Uterus (tissue), 4 donors: ENCODE measurements around the gene PLD1. TPM values are rescaled to one million over a fixed set of nuclear protein-coding genes. Genes with fewer than 3 reads are reported as not detected.

Experiments used
- DNase-seq, 2 donors: peaks; one replicate each; pipeline ENCODE4 v3.0.0-alpha.2; 2019 to 2020
- H3K27ac ChIP-seq, 2 donors: fragments of 200-600 bp; sonication (generic); 1 replicate in 1 of 2; 2 replicates in 1 of 2; pipeline ENCODE4 v1.5.1; 2016 to 2018
- H3K27me3 ChIP-seq, 2 donors: fragments of 200-600 bp; sonication (generic); one replicate each; pipeline ENCODE4 v1.5.1; 2018 to 2019; ENCODE audit warnings: control low read depth in 1 of 2
- H3K36me3 ChIP-seq, 2 donors: fragments of 200-600 bp; sonication (generic); one replicate each; pipeline ENCODE4 v1.5.1; 2019; ENCODE audit warnings: control low read depth in 1 of 2
- H3K4me1 ChIP-seq, 2 donors: fragments of 200-600 bp; sonication (generic); one replicate each; pipeline ENCODE4 v1.5.1; 2018 to 2019; ENCODE audit warnings: control low read depth in 1 of 2
- H3K4me3 ChIP-seq, 2 donors: fragments of 200-600 bp; sonication (generic); 1 replicate in 1 of 2; 2 replicates in 1 of 2; pipeline ENCODE4 v1.5.1; 2018 to 2019; ENCODE audit warnings: mild to moderate bottlenecking in 1 of 2
- H3K9me3 ChIP-seq, 2 donors: fragments of 200-600 bp; sonication (generic); one replicate each; pipeline ENCODE4 v1.5.1; 2019; ENCODE audit warnings: control low read depth in 1 of 2
- POLR2A ChIP-seq, 2 donors: fragments of 450-650 bp; IDR thresholded peaks; one replicate each; pipeline ENCODE4 v1.6.1; 2016; ENCODE audit warnings: antibody characterized with exemption in 2 of 2, mild to moderate bottlenecking in 1 of 2, moderate library complexity in 1 of 2
- intact Hi-C: fragments of 100-400 bp; cut with DNase I; formaldehyde crosslinking; loops from one replicate; pipeline ENCODE4 v1.15.1; 2023; ENCODE audit warnings: low total_unique reads
- total RNA-seq, 4 donors: library from RNA; depleted of rRNA in 3 of 4; stranded (reverse); fragments of >200 nt in 3 of 4; gene quantifications; one replicate each; pipeline versions ENCODE4 v1.1.0 to v1.2.4, GENCODE V29; 2014 to 2023
- TF ChIP-seq, protein P1 (sequence below), 4 experiments: fragments of 200-600 bp in 2 of 4; fragments of 450-650 bp in 2 of 4; sonication (generic) in 2 of 4; IDR thresholded peaks; one replicate each; pipeline ENCODE4 v1.5.1; 2016 to 2019; ENCODE audit warnings: antibody characterized with exemption in 4 of 4, mild to moderate bottlenecking in 2 of 4, moderate library complexity in 1 of 4
- donor health status: DM: yes; HTN: yes; CAD: no.

Gene PLD1
- total RNA-seq, 4 donors from 2014 or later, result 15.6 to 94.8 (median 30.8) TPM

DNA sequence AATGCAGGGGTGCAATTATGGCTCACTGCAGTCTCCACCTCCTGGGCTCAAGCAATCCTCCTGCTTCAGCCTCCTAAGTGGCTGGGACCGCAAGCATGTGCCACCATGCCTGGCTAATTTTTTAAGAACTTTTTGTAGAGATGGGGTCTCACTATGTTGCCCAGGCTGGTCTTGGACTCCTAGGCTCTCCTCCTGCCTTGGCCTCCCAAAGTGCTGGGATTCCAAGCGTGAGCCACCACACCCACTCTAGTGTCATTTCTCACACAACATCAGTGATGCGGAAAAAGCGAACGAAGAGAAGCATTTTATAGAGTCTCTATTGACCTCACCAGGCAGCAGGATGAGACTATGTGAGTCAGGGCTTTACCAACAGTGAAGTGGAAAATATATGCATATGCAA lies 137.7 kb downstream of the PLD1 start:
- H3K27ac ChIP-seq, result no peak overlapping the region
- H3K4me1 ChIP-seq, result no peaks in the 10 kb centered on the region
- H3K36me3 ChIP-seq, result no peaks in the 10 kb centered on the region
- no peaks in the 10 kb centered on the region for H3K27me3 ChIP-seq
- H3K9me3 ChIP-seq, result no peaks in the 10 kb centered on the region
- H3K4me3 ChIP-seq, result no peak overlapping the region
- TF ChIP-seq, protein P1, sequence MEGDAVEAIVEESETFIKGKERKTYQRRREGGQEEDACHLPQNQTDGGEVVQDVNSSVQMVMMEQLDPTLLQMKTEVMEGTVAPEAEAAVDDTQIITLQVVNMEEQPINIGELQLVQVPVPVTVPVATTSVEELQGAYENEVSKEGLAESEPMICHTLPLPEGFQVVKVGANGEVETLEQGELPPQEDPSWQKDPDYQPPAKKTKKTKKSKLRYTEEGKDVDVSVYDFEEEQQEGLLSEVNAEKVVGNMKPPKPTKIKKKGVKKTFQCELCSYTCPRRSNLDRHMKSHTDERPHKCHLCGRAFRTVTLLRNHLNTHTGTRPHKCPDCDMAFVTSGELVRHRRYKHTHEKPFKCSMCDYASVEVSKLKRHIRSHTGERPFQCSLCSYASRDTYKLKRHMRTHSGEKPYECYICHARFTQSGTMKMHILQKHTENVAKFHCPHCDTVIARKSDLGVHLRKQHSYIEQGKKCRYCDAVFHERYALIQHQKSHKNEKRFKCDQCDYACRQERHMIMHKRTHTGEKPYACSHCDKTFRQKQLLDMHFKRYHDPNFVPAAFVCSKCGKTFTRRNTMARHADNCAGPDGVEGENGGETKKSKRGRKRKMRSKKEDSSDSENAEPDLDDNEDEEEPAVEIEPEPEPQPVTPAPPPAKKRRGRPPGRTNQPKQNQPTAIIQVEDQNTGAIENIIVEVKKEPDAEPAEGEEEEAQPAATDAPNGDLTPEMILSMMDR (IDR thresholded peaks at IDR 0.05), result no peak
- no peak for TF ChIP-seq POLR2A (IDR thresholded peaks at IDR 0.05)
- no peak for DNase-seq
- intact Hi-C loops, result no loop called here

GRCh38 chr3:171672124-171672523 lies 138.2 kb downstream of the PLD1 start:
- H3K36me3 ChIP-seq, result no peaks in the 10 kb centered on the region
- TF ChIP-seq, protein P1 (IDR thresholded peaks at IDR 0.05), result no peak
- TF ChIP-seq POLR2A (IDR thresholded peaks at IDR 0.05), result no peak
- no peaks in the 10 kb centered on the region for H3K27me3 ChIP-seq
- intact Hi-C loops, result no loop called here
- no peak for DNase-seq
- no peaks in the 10 kb centered on the region for H3K4me1 ChIP-seq
- no peaks in the 10 kb centered on the region for H3K9me3 ChIP-seq
- H3K27ac ChIP-seq, result no peak overlapping the region
- H3K4me3 ChIP-seq, result no peak overlapping the region

DNA sequence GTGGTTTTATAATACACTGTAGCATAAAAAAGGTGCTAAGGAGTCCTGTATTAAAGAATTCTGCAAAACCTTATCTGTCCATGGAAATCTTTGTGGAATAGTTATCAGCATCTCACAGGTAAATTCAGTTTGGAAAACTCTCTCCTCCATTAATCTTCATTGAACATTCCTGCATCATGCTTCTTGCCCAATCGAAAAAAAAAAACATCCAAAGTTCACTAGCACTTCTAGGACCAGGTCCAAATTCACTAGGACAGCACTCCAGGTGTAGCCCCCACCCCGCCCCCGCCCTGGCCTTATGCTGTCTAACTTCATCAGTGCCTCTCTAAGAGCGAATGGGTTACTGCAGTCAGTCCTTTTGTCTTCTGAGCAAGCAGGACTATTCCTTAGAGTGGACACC lies 138.6 kb downstream of the PLD1 start:
- DNase-seq, result no peak
- no peaks in the 10 kb centered on the region for H3K9me3 ChIP-seq
- intact Hi-C loops, result no loop called here
- H3K4me1 ChIP-seq, result no peaks in the 10 kb centered on the region
- no peaks in the 10 kb centered on the region for H3K27me3 ChIP-seq
- no peak overlapping the region for H3K27ac ChIP-seq
- no peaks in the 10 kb centered on the region for H3K36me3 ChIP-seq
- TF ChIP-seq, protein P1 (IDR thresholded peaks at IDR 0.05), result no peak
- no peak for TF ChIP-seq POLR2A (IDR thresholded peaks at IDR 0.05)
- H3K4me3 ChIP-seq, result no peak overlapping the region

GRCh38 chr3:171666516-171666915 lies 143.8 kb downstream of the PLD1 start:
- Histone ChIP-seq H3K27me3 (no peaks in the 10 kb centered on the region), H3K4me1 (no peaks in the 10 kb centered on the region), H3K4me3 (no peak overlapping the region), H3K27ac (no peak overlapping the region), H3K9me3 (no peaks in the 10 kb centered on the region), H3K36me3 (no peaks in the 10 kb centered on the region)
- TF ChIP-seq POLR2A (IDR thresholded peaks at IDR 0.05), result no peak
- TF ChIP-seq, protein P1 (IDR thresholded peaks at IDR 0.05), result no peak
- no peak for DNase-seq
- intact Hi-C loops, result no loop called here

DNA sequence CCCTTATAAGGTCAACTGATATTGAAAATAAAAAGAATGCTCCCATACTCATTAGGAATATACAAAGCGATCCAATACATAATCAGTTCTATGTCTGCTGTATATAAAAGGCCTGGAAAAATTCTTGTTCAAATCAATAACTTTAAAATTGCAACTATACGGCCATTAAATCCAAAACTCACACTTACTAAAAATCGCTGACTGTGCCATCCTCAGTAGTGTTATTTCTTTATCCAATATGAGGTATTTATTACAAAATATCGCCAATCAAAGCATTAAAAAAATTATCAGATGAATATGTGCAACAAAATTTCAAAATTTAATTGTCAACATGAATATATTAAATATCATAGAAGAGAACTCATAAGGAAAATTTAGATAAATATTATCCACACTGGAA lies 146.5 kb downstream of the PLD1 start:
- Histone ChIP-seq H3K4me1 (no peaks in the 10 kb centered on the region), H3K9me3 (no peaks in the 10 kb centered on the region), H3K4me3 (no peak overlapping the region), H3K27me3 (no peaks in the 10 kb centered on the region), H3K27ac (no peak overlapping the region), H3K36me3 (no peaks in the 10 kb centered on the region)
- TF ChIP-seq POLR2A (IDR thresholded peaks at IDR 0.05), result no peak
- TF ChIP-seq, protein P1 (IDR thresholded peaks at IDR 0.05), result no peak
- intact Hi-C loops, result no loop called here
- DNase-seq, result no peak
